ENCODE results near the gene CHKB.
"Not testable (repeated sequence)": the region's sequence is repeated elsewhere in the genome, so short reads cannot be mapped to it uniquely, and the experiment has no call there.

CHKB gene

DNA sequence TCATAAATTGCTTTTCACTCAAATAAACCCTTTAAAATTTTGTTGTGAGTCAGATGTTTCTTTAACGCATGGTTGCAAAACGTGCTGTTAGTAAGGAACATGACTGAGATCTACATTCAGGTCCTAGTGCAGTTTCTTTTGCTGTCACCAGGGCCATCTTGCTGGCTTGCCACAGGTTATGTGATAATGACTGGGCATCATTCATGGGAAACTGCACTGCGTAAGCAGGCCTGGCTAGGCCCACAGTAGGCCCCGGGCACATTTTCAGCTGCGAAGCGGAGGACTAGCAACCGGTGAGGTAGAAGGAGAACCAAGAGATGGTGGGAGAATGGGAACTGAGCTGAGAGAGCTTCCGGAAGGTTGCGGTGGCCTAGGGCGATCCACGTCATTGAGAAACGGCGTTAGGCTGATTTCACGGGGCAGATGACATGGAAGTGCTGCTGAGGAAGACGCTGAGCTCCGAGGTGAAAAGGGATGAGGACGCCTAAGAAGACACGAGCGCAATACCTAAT lies 40.2 kb downstream of the CHKB start:
- in situ Hi-C loops (cut with HindIII; ENCODE audit: low pct_ligation_motif_present, low pct_unique_long_range_greater_than_20kb, low sequenced_read_pairs), result no loop called here

DNA sequence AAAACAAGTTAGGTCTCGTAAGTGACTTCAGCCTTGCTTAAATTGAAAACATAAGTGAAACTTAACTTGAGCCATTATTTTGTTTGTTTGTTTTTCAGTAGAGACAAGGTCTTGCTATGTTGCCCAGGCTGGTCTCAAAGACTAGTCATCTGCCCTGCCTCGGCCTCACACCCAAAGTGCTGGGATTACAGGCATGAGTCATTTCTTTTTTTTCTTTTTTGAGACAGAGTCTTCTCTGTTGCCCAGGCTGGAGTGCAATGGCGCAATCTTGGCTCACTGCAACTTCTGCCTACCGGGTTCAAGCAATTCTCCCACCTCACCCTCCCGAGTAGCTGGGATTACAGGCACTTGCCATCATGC lies 41.0 kb downstream of the CHKB start:
- in situ Hi-C loops (cut with HindIII; ENCODE audit: low pct_ligation_motif_present, low pct_unique_long_range_greater_than_20kb, low sequenced_read_pairs), result not testable (repeated sequence)

More for the DNA sequence above, 40.2 kb downstream of the CHKB start:
- DNase-seq, result no peak

DNA sequence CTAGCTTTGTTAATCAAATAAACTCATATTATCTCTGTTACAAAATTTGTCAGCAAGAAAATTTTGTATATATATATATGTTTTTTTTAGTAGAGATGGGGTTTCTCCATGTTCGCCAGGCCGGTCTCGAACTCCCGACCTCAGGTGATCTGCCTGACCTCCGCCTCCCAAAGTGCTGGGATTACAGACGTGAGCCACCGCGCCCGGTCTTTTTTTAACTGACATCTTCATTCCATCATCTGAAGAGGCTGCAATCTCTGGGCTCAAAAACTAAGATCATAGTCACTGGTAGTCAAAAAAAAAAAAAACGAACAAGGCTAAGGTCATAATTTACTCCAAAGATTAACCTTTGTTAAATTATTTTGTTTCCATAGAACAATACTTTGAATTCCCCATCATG lies 42.3 kb downstream of the CHKB start:
- no peak for DNase-seq
- in situ Hi-C loops (cut with HindIII; ENCODE audit: low pct_ligation_motif_present, low pct_unique_long_range_greater_than_20kb, low sequenced_read_pairs), result no loop called here

More for the DNA sequence above, 41.0 kb downstream of the CHKB start:
- peak; percentile 20 for DNase-seq

DNA sequence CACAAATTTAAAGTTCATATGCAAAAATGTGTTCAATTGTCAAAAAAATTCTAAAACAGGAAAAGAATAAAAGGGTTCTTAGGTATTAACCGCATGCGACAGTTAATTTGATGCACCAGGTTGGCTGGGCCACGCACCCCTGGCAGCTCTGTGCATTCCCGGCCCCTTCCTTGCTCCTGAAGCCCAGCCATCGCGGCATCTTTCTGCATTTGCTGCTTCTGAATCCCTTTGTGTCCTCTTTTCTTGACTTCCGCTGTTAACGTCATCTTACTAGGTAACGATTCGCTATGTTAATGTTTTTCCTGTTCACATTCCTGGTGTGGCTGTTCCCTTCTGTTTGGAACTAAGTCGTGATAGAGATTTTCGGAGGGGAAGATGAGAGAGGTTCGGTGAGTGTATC lies 44.9 kb downstream of the CHKB start:
- DNase-seq, result no peak
- in situ Hi-C loops (cut with HindIII; ENCODE audit: low pct_ligation_motif_present, low pct_unique_long_range_greater_than_20kb, low sequenced_read_pairs), result no loop called here

DNA sequence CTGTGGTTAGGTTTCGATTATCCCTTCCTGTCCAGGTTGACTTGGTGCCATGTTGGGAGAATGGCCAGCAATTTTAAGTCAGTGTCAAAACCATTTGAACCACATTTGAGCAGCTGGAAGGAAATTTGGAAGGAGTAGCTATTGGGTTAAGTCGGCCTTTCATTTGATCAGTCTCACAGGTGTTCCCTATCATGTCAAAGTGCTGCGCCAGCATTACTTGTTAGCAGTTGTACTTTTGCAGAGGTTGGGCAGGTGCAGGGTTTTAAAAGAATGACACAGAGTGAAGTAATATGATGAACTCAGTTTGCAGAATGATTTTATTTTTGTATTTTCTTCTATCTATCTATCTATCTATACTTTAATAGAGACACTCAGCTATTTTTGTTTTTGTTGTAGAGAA lies 46.4 kb downstream of the CHKB start:
- DNase-seq, result no peak
- in situ Hi-C loops (cut with HindIII; ENCODE audit: low pct_ligation_motif_present, low pct_unique_long_range_greater_than_20kb, low sequenced_read_pairs), result no loop called here

DNA sequence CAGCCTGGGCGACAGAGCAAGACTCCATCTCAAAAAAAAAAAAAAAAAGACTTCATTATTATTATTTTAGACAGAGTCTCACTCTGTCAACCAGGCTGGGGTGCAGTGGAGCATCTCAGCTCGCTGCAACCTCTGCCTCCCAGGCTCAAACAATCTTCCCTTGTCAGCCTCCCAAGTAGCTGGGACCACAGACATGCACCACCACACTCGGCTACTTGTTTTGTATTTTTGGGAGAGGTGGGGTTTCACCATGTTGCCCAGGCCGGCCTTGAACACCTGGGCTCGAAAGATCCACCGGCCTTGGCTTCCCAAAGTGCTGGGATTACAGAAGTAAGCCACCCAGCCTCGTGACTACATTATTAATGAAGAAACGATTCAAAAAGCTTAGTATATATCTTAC lies 47.5 kb downstream of the CHKB start:
- in situ Hi-C loops (cut with HindIII; ENCODE audit: low pct_ligation_motif_present, low pct_unique_long_range_greater_than_20kb, low sequenced_read_pairs), result no loop called here
- DNase-seq, result no peak

DNA sequence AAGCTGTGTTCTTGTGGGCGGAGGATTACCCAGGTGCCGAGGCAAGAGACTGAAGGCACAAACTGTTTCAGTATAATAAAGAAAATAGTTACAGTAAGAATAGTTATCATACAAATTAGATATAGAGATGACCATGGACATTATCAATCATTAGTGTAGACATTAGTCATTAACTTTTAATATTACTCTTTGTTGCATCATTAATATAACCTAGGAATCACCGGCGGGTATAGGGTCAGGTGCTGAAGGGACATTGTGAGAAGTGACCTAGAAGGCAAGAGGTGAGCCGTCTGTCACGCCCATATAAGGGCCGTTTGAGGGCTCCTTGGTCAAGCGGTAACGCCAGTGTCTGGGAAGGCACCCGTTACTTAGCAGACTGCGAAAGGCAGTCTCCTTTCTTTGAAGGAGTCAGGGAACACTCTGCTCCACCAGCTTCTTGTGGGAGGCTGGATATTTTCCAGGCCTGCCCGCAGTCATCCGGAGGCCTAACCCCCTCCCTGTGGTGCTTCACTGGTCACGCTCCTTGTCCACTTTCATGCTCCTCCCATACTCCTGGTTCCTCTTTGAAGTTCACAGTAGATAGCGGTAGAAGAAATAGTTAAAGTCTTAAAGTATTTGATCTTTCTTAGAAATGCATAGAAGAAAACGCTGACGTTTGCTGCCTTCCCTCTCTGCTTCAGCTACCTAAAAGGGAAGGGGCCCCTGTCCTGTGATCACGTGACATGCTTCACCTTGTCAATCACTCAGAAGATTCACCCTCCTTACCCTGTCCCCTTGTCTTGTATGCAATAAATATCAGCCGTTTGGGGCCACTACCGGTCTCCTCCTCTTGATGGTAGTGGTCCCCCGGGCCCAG lies 48.6 kb downstream of the CHKB start:
- DNase-seq; in situ Hi-C loops (cut with HindIII; ENCODE audit: low pct_ligation_motif_present, low pct_unique_long_range_greater_than_20kb, low sequenced_read_pairs): not testable (repeated sequence)

DNA sequence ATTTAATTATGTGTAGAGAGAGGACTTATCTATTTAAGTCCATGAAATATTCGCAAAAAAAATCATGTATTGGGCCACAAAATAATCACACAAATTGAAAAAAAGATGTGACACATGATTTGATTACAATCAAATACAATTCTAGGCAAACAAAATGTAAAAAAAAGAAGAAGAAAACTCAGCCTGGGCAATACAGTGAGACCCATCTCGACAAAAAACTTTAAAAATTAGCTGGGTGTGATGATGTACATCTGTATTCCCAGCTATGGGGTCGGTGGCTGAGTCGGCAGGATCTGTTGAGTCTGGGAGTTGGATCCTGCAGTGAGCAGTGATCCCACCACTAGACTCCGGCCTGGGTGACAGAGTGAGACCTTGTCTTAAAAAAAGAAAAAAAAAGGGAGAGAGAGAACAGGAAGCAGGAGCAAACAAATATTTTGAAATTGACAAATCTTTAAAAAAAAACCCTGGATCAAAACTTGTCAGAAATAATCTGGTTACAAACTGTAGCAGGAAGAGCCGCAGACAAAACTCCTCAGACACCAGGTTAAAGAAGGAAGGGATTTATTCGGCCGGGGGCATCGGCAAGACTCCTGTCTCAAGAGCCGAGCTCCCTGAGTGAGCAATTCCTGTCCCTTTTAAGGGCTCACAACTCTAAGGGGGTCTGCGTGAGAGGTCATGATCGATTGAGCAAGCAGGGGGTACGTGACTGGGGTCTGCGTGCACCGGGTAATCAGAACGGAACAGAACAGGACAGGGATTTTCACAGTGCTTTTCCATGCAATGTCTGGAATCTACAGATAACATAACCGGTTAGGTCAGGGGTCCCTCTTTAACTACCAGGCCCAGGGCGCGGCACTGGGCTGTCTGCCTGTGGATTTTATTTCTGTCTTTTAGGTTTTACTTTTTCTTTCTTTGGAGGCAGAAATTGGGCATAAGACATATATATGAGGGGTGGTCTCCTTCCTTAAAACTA lies 49.5 kb downstream of the CHKB start:
- in situ Hi-C loops (cut with HindIII; ENCODE audit: low pct_ligation_motif_present, low pct_unique_long_range_greater_than_20kb, low sequenced_read_pairs), result no loop called here
- no peak for DNase-seq

DNA sequence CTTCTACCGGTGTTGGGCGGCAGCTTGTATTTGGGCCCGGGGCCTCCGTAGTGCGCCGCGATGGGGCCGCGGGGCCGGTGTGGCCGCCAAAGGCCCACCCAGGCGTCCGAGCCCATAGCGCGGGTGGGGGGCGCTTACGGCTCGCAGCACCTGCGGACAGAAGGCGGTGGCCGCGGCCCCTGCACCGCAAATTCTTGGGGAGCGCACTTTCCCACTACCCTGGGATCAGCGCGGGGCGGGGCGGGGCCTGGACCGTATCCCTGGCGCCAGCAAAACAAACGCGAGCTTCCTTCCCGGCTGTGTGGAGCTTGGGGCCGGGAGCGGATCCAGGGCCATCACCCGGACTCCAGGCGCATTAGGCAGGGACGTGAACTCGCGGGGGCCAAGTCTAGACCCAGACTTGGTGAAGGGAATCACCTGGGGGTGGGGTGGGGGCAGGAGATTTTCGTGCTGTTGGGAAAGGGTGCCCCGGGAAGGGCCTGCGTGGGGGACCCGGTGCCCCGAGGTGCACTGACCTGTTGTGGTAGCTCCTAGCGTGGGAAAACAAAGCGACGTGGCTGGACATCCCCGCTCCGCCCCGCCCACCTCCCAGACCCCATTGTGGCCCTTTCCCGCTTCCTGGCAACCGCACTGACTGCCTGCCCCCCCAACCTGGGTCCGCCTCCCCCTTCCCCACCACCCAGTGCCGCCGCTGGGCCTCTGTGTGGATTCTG lies 50.5 kb downstream of the CHKB start:
- in situ Hi-C loops (cut with HindIII; ENCODE audit: low pct_ligation_motif_present, low pct_unique_long_range_greater_than_20kb, low sequenced_read_pairs), result no loop called here
- peak; percentile 62 for DNase-seq

DNA sequence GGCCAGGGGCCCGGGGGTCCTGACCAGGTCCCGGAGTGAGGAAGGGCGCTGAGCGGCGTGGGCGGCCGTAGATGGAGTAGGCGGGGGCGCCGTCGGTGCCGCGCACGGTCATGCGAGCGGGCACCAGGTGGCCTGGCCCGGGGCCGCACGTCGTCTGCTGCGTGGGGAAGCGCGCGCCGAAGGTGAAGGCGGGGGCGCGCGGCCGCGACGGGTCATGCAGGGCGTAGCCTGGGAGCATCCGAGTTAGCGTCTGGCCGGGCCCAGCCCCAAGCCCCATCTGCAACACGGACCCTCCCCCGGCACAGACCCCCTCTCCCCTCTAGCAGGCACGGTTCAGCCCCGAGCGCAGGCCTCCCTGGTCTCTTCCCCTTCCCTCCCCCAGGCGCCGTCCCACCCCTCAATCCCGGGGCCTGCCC lies 51.1 kb downstream of the CHKB start:
- in situ Hi-C loops (cut with HindIII; ENCODE audit: low pct_ligation_motif_present, low pct_unique_long_range_greater_than_20kb, low sequenced_read_pairs), result no loop called here
- DNase-seq, result peak; percentile 36

DNA sequence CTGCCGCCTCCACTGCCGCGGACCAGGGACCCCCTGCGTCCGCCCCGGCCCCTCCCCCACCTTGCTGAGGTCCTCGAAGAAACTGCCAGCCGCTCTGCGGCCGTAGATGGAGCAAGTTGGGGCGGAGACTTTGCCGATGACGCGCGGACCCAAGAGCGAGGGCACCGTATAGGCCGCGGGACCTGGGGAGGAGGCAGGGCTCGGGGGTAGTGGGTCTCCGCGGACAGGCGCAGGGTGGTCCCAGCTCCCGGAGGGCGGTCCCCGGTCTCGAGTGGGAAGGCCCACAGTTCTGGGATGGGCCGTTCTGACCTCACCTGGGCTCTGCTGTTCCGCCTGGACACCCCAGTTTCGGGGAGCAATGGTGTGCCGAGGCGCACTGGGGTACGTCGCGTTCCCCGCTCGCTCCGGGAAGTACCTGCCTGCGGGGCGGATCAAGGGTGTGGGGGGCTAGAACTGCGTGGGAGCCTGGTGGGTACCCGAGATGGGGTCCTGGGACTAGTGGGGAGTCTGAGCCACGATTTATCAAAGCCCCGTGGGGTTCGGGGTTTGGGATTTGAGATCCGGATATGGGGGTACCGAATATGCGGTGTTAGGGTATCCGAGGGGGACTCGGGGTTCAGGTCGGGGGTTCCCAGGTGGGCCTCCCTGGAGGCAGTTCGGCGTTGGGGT lies 51.6 kb downstream of the CHKB start:
- in situ Hi-C loops (cut with HindIII; ENCODE audit: low pct_ligation_motif_present, low pct_unique_long_range_greater_than_20kb, low sequenced_read_pairs), result no loop called here
- peak; percentile 84 for DNase-seq

DNA sequence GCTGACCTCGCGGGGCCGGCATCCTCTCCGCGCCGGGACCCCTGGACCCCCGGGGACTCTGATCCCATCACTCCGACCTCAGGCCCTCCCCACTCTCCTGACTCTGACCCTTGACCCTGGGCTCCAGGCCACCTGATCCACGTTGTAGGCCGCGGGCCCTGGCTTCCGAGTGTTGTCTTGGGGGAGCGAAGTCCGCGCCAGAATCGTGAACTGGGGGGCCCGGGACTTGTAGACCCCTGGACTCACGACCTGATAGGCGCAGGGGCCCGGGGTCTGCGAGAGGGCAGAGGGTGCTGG lies 52.1 kb downstream of the CHKB start:
- in situ Hi-C loops (cut with HindIII; ENCODE audit: low pct_ligation_motif_present, low pct_unique_long_range_greater_than_20kb, low sequenced_read_pairs), result no loop called here
- no peak for DNase-seq

DNA sequence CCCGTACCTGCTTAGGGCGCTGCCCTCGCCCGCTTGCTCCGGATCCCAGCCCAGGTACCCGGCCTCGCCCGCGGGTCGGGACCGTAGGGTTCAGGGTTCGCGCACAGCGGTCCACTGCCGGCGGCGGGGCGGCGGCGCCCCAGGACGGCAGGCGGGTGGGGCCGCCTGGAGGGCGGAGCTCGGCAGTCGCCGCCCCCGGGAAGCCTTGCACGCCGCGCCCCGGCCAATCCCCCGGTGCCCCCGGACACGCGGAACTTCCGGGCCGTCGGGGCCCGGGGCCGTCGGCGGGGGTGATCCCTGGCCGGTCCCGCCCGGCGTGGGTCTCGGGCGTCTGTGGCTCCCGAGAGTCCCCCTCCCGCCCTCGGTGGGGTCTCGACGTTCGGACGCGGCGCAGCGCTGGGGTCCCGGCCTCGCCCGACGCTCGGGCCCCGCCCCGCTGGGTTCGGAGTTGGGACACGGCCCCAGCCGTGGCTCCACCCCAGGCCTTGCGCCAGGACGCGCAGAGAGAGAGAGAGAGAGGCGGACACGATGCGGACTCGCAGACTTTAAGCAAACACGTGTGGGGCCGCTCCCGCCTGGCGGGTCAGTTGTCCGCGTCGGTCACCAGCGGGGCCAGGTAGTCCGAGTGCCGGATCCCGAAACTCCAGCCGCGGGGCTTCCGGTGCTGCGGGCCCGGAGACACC lies 52.6 kb downstream of the CHKB start, which contains the start of gene TYMP:
TSS of gene TYMP (minus strand) at position 116 of the 683 bp plus-strand sequence. CDS start 303 bp downstream, outside the sequence.
- DNase-seq, result peak; percentile 68
- in situ Hi-C loops (cut with HindIII; ENCODE audit: low pct_ligation_motif_present, low pct_unique_long_range_greater_than_20kb, low sequenced_read_pairs), result no loop called here

DNA sequence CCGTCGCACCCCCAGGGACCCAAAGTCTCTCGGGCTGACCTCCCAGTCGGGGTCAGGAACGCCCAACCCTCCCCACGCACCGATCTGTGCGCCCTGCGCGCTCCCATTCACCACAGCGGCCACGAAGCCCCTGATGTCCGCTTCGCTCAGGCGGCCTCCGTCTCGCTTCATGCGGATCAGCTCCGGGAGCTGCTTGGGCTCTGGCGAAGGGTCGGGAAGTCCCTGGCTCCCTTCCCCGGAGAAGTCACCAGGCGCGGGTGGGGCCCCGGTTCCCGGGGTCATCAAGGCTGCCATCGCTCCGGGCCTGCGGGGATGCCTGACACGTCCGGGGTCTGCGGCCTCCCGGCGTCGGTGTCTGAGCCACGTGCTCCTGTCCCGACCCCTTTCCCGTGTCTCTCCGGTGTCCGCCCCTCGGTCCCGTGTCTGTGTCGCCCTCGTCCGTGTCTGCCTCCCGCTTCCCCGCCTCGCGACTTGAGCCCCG lies 53.2 kb downstream of the CHKB start:
- in situ Hi-C loops (cut with HindIII; ENCODE audit: low pct_ligation_motif_present, low pct_unique_long_range_greater_than_20kb, low sequenced_read_pairs), result no loop called here

More for the DNA sequence above, 53.2 kb downstream of the CHKB start:
- DNase-seq, result no peak

All from ACHN (cell line).